Retinal pigment epithelial cell (primary cell): Measurements from ENCODE around the gene SKI.

ENCODE experiments used
- DNase-seq: peaks from one replicate; pipeline ENCODE4 v3.0.0-alpha.2; 2010; ENCODE audit warnings: low read depth
- H3K4me3 ChIP-seq: 2 replicates; pipeline ENCODE4 v1.5.1; 2011; ENCODE audit warnings: mild to moderate bottlenecking, low read length, control low read depth, moderate library complexity
- TF ChIP-seq, protein P1 (sequence below): conservative IDR thresholded peaks from 2 replicates; pipeline ENCODE4 v1.5.1; 2011; ENCODE audit warnings: low read depth, low read length, control low read depth, inconsistent platforms

Gene SKI

DNA sequence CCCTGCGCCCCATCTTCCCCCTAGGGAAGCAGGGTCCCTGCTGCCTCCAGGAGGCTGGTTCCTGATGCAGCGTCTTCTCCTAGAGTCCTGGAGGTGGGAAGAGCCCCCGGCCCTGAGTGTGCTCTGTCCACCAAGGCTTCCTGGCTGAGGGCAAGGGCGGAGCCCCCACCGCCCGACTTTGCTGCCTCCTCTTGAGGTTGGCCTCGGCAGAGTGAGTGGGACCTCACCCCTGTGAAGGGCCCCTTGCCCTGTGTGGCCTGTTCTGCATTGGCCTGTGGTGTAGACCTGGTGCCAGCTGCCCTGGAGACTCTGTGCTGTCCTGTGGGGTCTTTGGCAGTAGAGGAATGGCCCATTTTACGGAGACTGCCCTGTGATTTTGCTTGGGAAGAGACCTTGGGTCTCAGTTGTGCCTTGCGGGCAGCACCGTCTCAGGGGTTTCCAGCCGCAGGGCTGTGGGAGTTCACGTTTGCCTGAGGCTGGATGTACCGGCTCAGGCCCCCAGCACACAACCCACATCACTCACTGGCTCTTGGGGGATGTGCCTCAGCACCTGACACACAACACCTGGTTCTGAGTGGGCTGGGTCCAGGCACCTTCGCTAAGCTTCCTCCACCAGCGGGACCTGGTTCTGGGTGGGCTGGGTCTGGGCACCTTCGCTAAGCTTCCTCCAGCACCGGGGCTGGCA lies 73.6 kb downstream of the SKI start:
- DNase-seq: no peak
- H3K4me3 ChIP-seq: no peak overlapping the region
- TF ChIP-seq, protein P1, sequence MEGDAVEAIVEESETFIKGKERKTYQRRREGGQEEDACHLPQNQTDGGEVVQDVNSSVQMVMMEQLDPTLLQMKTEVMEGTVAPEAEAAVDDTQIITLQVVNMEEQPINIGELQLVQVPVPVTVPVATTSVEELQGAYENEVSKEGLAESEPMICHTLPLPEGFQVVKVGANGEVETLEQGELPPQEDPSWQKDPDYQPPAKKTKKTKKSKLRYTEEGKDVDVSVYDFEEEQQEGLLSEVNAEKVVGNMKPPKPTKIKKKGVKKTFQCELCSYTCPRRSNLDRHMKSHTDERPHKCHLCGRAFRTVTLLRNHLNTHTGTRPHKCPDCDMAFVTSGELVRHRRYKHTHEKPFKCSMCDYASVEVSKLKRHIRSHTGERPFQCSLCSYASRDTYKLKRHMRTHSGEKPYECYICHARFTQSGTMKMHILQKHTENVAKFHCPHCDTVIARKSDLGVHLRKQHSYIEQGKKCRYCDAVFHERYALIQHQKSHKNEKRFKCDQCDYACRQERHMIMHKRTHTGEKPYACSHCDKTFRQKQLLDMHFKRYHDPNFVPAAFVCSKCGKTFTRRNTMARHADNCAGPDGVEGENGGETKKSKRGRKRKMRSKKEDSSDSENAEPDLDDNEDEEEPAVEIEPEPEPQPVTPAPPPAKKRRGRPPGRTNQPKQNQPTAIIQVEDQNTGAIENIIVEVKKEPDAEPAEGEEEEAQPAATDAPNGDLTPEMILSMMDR: no peak

DNA sequence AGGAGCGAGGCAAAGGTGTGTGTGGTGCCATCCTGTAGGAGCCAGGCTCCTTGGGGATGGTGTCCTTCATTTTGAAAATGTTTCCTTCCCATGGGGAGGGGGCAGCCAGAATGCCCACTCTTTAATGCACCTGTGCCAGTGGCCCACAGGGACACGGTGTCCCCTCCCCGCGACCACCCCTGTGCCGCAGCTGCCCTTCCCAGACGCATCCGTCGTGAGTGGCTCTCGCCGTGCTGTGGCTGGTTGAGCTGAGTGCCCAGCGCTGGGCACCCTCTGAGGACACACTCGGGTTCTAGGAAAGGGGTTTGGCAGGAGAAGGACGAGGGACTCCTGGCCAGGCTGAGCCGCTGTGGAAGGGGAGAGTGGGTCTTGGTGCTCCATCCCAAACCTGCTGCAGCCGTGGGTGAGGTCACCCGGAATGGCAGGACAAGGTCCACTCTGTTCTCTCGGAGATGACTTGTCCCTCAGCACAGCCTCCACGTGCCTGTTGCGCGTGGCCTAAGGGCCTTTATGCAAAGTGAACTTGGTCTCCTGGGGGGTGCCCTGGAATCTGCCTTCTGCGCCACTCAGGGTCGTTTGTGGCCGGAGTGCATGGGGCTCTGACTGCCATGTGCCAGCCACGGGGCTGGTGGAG lies 74.3 kb downstream of the SKI start:
- TF ChIP-seq, protein P1: no peak
- no peak overlapping the region for H3K4me3 ChIP-seq
- DNase-seq: no peak

DNA sequence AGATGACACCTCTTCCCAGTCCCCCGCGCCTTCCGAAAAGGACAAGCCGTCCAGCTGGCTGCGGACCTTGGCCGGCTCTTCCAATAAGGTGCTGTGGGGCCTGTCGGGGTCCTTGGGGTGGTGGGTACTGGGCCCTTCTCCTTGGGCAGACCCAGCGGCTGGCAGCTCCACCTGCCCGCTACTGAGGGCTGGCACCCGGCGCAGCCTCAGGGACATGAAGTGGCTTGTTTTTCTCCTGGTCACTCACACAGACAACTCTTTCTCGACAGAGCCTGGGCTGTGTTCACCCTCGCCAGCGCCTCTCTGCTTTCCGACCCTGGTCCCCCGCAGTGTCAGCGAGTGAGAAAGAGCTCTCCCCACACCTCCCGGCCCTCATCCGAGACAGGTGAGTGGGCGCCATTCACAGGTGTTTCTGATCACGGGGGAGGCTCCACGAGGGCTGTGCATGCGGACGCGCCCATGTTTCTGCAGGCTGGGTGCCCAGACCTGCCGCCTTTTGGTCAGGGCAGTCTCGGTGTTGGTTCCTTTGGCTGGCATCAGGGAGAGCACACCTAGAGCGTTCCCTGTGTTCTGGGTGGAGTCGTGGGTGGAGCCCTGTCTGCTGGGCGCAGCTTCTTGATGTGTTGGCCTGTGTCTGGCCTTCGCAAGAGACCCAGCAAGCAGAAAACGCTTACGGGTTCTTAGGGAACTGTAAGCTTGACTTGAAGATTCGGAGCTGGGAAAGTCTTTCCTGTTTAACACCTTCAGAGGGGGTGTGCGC lies 75.1 kb downstream of the SKI start:
- TF ChIP-seq, protein P1: no peak
- no peak overlapping the region for H3K4me3 ChIP-seq
- DNase-seq: no peak

DNA sequence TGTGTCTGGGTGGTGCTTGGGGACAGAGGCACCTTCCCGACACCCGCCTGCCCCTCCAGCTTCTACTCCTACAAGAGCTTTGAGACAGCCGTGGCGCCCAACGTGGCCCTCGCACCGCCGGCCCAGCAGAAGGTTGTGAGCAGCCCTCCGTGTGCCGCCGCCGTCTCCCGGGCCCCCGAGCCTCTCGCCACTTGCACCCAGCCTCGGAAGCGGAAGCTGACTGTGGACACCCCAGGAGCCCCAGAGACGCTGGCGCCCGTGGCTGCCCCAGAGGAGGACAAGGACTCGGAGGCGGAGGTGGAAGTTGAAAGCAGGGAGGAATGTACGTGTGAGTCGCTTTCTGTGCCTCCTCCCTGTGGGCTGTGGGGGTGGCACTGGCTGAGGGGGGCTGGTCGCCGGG lies 75.7 kb downstream of the SKI start:
- no peak for DNase-seq
- H3K4me3 ChIP-seq: no peak overlapping the region
- TF ChIP-seq, protein P1: no peak

DNA sequence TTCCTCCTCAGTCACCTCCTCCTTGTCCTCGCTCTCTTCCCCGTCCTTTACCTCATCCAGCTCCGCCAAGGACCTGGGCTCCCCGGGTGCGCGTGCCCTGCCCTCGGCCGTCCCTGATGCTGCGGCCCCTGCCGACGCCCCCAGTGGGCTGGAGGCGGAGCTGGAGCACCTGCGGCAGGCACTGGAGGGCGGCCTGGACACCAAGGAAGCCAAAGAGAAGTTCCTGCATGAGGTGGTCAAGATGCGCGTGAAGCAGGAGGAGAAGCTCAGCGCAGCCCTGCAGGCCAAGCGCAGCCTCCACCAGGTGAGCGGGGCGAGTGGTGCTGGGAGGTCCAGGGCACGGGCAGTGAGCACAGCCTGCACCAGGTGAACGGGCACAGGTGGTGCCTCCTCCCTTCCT lies 76.2 kb downstream of the SKI start:
- H3K4me3 ChIP-seq: no peak overlapping the region
- no peak for DNase-seq
- TF ChIP-seq, protein P1: no peak

DNA sequence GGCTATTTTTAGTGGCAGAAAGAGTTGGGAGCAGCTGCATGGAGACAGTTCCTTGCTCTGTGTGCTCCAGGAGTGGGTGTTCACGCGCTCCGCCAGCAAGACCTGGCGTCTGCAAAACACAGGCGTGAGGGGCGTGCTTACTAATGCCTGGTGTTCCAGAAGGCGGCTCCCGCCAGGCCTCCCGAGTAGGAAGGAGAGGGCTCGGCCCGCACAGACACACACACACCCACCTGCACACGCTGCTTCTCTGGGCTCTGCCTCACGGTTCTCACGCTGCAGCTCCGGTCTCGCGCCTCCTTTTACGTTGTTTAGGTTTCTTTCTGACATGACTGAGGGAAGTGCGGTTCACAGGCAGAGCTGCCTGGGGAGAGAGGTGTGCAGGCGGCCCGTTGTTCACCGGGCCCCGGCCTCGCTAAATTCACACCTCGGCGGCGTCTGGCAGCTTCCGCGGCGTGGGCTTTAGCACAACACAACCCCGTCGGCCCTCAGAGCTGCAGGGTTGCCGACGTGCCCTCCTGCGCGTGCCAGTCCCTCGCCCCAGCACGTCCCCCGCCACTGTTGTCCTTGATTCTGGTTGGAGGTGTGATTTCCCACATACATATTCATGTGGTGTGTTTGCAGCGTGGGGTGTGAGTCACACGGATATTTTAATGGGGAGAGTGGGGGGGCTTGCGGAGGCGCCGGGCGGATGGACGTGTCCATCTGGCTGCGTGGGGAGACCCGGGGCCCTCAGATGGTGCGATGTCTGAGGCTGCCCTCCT lies 77.0 kb downstream of the SKI start:
- TF ChIP-seq, protein P1: no peak
- no peak for DNase-seq
- no peak overlapping the region for H3K4me3 ChIP-seq
